Measurements from ENCODE around the gene ANKRD40CL. TPM values are rescaled to one million over a fixed set of nuclear protein-coding genes. Genes with fewer than 3 reads are reported as not detected.

Gene ANKRD40CL
- total RNA-seq, 2 experiments from 2014 or later = not detected

- Histone ChIP-seq H3K79me2 (ENCODE audit: insufficient read depth, low read depth, low read length) (no peaks in the 10 kb centered on the region), H3K27ac (ENCODE audit: low read depth, low read length, poor library complexity, severe bottlenecking) (no peak overlapping the region), H3K4me2 (ENCODE audit: low read length) (no peak overlapping the region), H4K20me1 (ENCODE audit: insufficient read depth, low read length) (no peaks in the 10 kb centered on the region), H3K4me3 (ENCODE audit: low read depth, low read length, poor library complexity, severe bottlenecking) (no peak overlapping the region), H3K36me3 (ENCODE audit: insufficient read depth, low read length) (no peaks in the 10 kb centered on the region), H3K9me3 (ENCODE audit: low read length) (no peaks in the 10 kb centered on the region), H3K4me1 (ENCODE audit: insufficient read depth, low read length, poor library complexity, severe bottlenecking) (no peaks in the 10 kb centered on the region), H3K9me2 (ENCODE audit: insufficient read depth, low read length) (no peaks in the 10 kb centered on the region), H2AFZ (ENCODE audit: low read length) (no peak overlapping the region)
- no TSS peak for BruUV-seq (replicated peaks)
- ChIA-PET POLR2A (no interaction called here), CTCF (ENCODE audit: unreplicated experiment) (no interaction called here)
- DNase-seq (ENCODE audit: low spot score) = no peak
- TF ChIP-seq EZH2phosphoT487 (IDR thresholded peaks at IDR 0.05; ENCODE audit: borderline replicate concordance, low read depth, low read length) = no peak
- TF ChIP-seq CTCF (conservative IDR thresholded peaks at IDR 0.05; ENCODE audit: low read length) = no peak
- intact Hi-C loops (cut with micrococcal nuclease; ENCODE audit: unreplicated experiment) = no loop called here
These were observed 46.3 kb upstream of the ANKRD40CL start for GRCh38 chr17:50813583-50813982.

- Histone ChIP-seq H3K79me2 (ENCODE audit: insufficient read depth, low read depth, low read length) (no peaks in the 10 kb centered on the region), H3K4me2 (ENCODE audit: low read length) (no peak overlapping the region), H2AFZ (ENCODE audit: low read length) (no peak overlapping the region), H3K9me3 (ENCODE audit: low read length) (no peaks in the 10 kb centered on the region), H3K4me1 (ENCODE audit: insufficient read depth, low read length, poor library complexity, severe bottlenecking) (no peaks in the 10 kb centered on the region), H3K4me3 (ENCODE audit: low read depth, low read length, poor library complexity, severe bottlenecking) (no peak overlapping the region), H3K36me3 (ENCODE audit: insufficient read depth, low read length) (no peaks in the 10 kb centered on the region), H3K9me2 (ENCODE audit: insufficient read depth, low read length) (no peaks in the 10 kb centered on the region), H4K20me1 (ENCODE audit: insufficient read depth, low read length) (no peaks in the 10 kb centered on the region), H3K27ac (ENCODE audit: low read depth, low read length, poor library complexity, severe bottlenecking) (no peak overlapping the region)
- POLR2A ChIA-PET = interaction anchor here (0.5 kb wide), 1 partner anchor 19 kb away, joined by 3 read pairs; no protein-coding TSS in a partner anchor
- no TSS peak for BruUV-seq (replicated peaks)
- CTCF ChIA-PET (ENCODE audit: unreplicated experiment) = no interaction called here
- intact Hi-C loops (cut with micrococcal nuclease; ENCODE audit: unreplicated experiment) = no loop called here
- no peak for TF ChIP-seq CTCF (conservative IDR thresholded peaks at IDR 0.05; ENCODE audit: low read length)
- no peak for TF ChIP-seq EZH2phosphoT487 (IDR thresholded peaks at IDR 0.05; ENCODE audit: borderline replicate concordance, low read depth, low read length)
- no peak for DNase-seq (ENCODE audit: low spot score)
These were observed 41.6 kb upstream of the ANKRD40CL start for GRCh38 chr17:50808888-50809287.

GRCh38 chr17:50808413-50808812, 41.1 kb upstream of the ANKRD40CL start:
- Histone ChIP-seq H3K9me3 (ENCODE audit: low read length) (no peaks in the 10 kb centered on the region), H3K36me3 (ENCODE audit: insufficient read depth, low read length) (no peaks in the 10 kb centered on the region), H3K79me2 (ENCODE audit: insufficient read depth, low read depth, low read length) (no peaks in the 10 kb centered on the region), H3K27ac (ENCODE audit: low read depth, low read length, poor library complexity, severe bottlenecking) (no peak overlapping the region), H3K9me2 (ENCODE audit: insufficient read depth, low read length) (no peaks in the 10 kb centered on the region), H3K4me2 (ENCODE audit: low read length) (no peak overlapping the region), H4K20me1 (ENCODE audit: insufficient read depth, low read length) (no peaks in the 10 kb centered on the region), H3K4me3 (ENCODE audit: low read depth, low read length, poor library complexity, severe bottlenecking) (no peak overlapping the region), H3K4me1 (ENCODE audit: insufficient read depth, low read length, poor library complexity, severe bottlenecking) (no peaks in the 10 kb centered on the region), H2AFZ (ENCODE audit: low read length) (no peak overlapping the region)
- no peak for DNase-seq (ENCODE audit: low spot score)
- ChIA-PET POLR2A (no interaction called here), CTCF (ENCODE audit: unreplicated experiment) (no interaction called here)
- intact Hi-C loops (cut with micrococcal nuclease; ENCODE audit: unreplicated experiment) = no loop called here
- BruUV-seq (replicated peaks) = no TSS peak
- no peak for TF ChIP-seq CTCF (conservative IDR thresholded peaks at IDR 0.05; ENCODE audit: low read length)
- TF ChIP-seq EZH2phosphoT487 (IDR thresholded peaks at IDR 0.05; ENCODE audit: borderline replicate concordance, low read depth, low read length) = no peak

All from OCI-LY7 (cell line).